Measurements from ENCODE around the gene CYSTM1.
"Not testable (repeated sequence)": the region's sequence is repeated elsewhere in the genome, so short reads cannot be mapped to it uniquely, and the experiment has no call there.

The CYSTM1 gene

DNA sequence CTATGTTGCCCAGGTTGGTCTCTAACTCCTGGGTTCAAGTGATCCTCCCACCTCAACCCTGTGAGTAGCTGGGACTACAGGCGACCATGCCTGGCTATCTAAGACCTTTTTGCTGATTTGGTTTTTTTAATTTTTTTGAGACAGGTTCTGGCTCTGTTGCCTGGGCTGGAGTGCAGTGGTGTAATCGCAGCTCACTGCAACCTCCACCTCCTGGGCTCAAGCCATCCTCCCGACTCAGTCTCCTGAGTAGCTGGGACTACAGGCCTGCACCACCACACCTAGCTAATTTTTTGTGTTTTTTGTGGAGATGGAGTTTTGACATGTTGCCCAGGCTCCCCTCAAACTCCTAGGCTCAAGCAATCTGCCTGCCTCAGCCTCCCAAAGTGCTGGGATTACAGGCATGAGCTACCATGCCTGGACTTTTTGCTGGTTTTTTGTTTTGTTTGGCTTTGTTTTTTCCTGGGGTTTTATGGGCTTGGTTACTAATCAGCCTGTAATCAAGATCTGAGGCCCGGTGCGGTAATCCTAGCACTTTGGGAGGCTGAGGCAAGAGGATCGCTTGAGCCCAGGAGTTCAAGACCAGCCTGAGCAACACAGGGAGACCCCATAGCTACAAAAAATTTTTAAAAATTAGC lies 3.6 kb downstream of the CYSTM1 start:
- no peak for DNase-seq (ENCODE audit: low read depth)

DNA sequence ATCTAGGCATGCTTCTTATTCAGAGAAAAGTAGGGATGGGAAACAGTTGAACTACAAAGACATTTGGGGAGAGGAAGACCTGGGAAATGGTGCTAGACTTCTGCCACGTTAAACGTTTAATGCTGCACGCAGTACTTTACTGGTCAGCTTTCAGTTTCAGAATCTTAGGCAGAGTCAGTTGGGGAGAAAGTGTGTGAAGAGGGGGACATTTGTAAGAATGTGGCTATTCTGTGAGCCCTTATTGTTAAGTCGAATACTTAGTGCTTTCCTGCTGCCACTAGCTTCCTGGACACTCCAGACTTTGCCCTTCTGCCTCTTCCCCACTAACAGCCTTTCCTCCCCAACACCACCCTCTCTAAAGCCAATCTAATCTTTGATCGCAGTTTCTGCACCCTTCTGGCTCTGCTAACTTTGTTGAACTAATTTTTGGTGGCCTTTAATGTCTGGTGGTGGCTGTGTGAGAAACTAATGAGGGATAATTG lies 6.1 kb downstream of the CYSTM1 start:
- no peak for DNase-seq (ENCODE audit: low read depth)

DNA sequence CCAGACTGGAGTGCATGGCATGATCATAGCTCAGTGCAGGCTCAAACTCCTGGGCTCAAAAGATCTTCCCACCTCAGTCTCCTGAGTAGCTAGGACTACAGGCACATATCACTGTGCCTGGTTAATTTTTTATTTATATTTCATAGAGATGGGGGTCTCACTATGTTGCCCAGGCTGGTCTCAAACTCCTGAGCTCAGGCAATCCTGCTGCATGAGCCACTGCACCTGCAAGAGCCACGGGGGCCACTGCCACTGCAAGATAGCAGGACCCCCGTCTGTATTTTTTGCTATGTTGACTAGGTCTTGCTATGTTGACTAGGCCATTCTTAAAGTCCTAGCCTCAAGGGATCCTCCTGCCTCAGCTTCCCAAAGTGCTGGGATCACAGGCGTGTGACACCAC lies 6.5 kb downstream of the CYSTM1 start:
- DNase-seq (ENCODE audit: low read depth), result no peak

DNA sequence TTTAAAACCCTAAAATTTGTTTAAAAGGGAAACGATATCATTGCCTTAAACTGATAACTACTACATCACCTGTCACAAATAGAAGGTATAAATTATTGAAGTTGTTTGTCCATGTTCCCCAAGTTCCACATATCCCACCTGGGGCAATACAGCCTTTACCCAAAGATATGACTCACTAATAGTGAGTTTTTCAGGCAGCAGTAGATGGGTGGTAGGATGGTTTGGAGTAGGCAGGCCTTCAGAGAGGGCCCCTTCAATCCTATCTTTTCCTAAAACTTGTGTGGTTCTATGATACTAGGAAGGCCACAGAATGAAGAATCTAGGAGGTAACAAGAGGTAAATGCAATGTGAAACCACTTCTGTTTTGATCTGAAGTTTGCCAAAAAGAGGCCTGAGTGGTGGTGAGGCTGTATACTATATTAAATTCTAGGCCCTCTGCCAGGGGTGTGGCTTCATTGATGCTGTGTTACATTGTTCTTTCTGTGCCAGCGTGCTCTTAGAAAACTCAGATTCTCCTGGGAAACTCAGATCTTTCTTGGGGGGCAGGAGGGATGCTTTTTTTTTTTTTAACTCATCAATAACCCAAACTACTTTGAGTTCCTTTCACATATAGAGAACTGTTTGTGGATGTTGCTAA lies 7.2 kb downstream of the CYSTM1 start:
- no peak for DNase-seq (ENCODE audit: low read depth)

GRCh38 chr5:140182803-140183367 lies 7.9 kb downstream of the CYSTM1 start:
- DNase-seq (ENCODE audit: low read depth), result no peak

GRCh38 chr5:140185409-140185808 lies 10.4 kb downstream of the CYSTM1 start:
- DNase-seq (ENCODE audit: low read depth), result no peak

- DNase-seq (ENCODE audit: low read depth), result no peak
Observed at GRCh38 chr5:140186267-140186671, 11.3 kb downstream of the CYSTM1 start.

- DNase-seq (ENCODE audit: low read depth), result no peak
Observed at GRCh38 chr5:140189253-140189652, 14.3 kb downstream of the CYSTM1 start.

DNA sequence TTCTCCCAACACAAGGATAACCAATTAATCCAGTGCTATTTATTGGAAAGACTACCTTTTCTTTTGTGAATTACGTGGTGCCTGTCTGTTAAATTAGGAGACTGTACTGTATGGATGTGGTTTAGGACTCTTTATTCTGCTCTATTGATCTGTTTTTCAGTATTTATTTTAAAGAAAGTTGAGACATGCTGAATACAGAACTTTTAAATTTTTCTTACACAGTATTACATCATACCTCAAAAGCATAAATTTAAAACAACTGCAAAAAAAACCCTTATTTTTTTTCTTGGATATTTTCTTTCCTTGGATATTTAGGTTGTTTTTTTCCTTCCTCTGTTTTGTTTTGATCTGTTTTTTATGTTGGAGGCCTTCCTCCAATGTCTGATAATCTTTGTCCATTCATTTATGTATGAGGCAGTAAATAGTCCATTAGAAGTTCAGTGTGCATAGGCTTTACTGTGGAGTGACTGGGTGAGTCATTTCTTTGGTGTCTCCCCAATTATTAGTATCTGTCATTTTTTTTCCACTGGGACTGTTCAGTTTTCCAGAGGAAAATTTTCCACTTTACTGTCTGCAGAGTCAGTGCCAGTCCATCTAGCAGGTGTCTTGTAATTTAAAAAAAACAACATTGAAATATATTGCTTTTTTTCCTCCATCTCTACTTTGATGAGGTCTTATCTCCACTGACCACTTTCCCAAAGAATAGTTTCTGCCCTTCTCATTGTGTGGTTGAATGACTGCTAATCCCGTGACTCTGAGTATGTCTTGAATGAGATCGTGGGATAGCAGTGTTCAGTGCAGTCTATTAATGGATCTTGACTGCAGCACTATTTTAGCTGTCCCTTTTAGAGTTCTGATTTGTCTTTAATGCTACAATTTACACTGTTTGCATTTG lies 15.2 kb downstream of the CYSTM1 start:
- no peak for DNase-seq (ENCODE audit: low read depth)

GRCh38 chr5:140190872-140191218 lies 15.9 kb downstream of the CYSTM1 start:
- no peak for DNase-seq (ENCODE audit: low read depth)

DNA sequence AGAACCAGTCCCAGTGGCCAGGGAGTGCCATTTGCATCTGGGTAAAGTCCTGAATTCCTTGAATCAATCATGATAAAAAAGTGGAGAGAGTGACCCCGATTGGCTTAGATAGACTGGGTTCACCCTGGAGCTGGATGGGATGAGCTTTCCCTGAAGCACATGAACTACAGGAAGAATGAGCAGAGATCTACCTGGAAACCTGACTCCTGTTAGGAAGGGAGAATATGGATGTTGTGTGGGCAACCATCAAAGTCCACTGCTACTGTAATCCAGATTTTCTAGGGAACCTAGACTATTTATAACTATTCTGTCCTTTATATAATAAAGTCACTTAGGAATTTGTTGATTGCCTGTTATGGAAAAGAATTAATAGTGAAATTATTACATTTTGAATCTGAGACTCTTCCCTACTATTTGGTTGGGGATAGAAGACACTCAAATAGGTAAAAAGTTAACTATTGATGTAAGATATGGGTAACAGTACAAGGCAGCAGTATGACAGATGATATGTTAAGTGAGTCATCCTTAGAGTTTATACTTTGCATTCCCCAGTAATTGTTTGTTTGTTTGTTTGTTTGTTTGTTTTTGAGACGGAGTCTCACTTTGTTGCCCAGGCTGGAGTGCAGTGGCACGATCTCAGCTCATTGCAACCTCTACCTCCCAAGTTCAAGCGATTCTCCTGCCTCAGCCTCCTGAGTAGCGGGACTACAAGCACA lies 17.9 kb downstream of the CYSTM1 start:
- no peak for DNase-seq (ENCODE audit: low read depth)

GRCh38 chr5:140194662-140195061 lies 19.7 kb downstream of the CYSTM1 start:
- DNase-seq (ENCODE audit: low read depth), result no peak

GRCh38 chr5:140196115-140196814 lies 21.3 kb downstream of the CYSTM1 start:
- DNase-seq (ENCODE audit: low read depth), result no peak

DNA sequence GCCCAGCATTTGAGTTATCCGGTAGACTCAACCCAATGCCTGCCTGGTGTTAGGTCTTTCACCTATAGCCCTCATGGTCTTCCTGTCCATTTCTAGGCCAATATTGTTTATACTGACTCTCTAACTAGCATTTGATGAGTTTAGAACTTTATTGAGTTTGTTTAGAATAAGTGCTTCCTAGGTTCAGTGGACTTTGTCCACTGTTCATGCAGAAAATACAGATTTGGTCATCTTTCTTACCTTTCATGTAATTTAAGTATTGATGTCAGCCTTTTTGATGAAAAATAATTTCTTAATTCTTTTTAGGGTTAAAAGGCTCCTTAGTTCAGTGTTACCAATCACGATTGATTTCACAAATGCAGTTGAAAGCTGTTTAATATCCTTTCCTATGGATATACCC lies 22.0 kb downstream of the CYSTM1 start:
- DNase-seq (ENCODE audit: low read depth), result no peak

- DNase-seq (ENCODE audit: low read depth), result not testable (repeated sequence)
Observed at GRCh38 chr5:140198915-140199314, 23.9 kb downstream of the CYSTM1 start.

- no peak for DNase-seq (ENCODE audit: low read depth)
Observed at GRCh38 chr5:140202078-140202477, 27.1 kb downstream of the CYSTM1 start.

- no peak for DNase-seq (ENCODE audit: low read depth)
Observed at GRCh38 chr5:140202610-140203009, 27.6 kb downstream of the CYSTM1 start.

GRCh38 chr5:140205216-140205615 lies 30.2 kb downstream of the CYSTM1 start:
- DNase-seq (ENCODE audit: low read depth), result no peak

- no peak for DNase-seq (ENCODE audit: low read depth)
Observed at GRCh38 chr5:140205952-140206351, 31.0 kb downstream of the CYSTM1 start.

DNA sequence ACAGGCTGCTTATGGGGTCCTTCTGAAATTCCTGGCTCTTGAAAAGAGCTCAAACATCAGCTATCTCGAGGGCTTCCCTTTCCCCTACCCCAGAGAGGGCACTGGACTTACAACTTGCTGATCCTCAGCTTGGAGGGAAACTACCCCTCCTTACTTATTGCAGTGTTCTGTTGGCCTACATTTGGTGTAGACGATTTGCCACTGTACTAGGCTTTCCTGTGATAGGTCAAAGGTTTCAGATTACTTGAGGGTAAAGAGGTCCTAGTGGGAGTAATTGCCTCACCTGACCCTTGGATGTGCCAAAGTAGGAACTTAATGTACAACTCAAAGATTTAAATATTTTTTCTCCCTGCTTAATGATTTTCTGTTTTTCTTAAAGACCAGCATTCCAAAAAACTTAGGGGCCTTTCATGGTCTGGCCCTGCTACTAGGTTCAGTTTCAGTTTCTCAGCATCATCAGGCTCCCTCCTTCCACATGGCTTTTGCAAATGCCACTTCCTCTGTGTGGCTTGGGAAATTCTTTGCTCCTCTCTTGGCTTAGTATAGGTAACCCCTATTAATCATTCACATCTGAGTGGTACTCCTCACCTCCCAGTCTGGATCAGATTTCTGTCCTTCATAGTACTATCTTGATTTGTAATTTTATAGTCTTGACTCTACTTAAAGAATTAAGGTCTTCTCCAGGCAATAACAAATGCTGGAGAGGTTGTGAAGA lies 32.4 kb downstream of the CYSTM1 start:
- no peak for DNase-seq (ENCODE audit: low read depth)

DNA sequence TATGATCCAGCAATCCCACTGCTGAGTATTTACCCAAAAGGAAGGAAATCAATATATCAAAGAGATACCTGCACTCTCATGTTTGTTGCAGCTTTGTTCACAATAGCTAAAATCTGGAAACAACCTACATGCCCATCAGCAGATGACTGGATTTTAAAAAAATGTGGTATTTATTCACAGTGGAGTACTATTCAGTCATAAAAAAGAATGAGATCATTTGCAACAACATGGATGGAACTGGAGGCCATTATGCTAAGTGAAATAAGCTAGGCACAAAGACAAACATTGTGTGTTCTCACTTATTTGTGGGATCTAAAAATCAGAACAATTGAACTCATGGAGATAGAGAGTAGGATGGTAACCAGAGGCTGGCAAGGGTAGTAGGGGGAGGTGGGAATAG lies 33.1 kb downstream of the CYSTM1 start:
- no peak for DNase-seq (ENCODE audit: low read depth)

Measured in stimulated activated CD8-positive, alpha-beta memory T cell treated with anti-CD3 and anti-CD28 coated beads, Interleukin-15, amount 100 ng/mL, for 24 hours (primary cell).